Astrocyte of the spinal cord (primary cell): Measurements from ENCODE around the gene DRGX.

Experiments used
- DNase-seq: peaks from one replicate; pipeline ENCODE4 v3.0.0; 2011; ENCODE audit warnings: low read depth, low spot score
- H3K4me3 ChIP-seq: 2 replicates; pipeline ENCODE4 v1.5.1; 2011; ENCODE audit warnings: low read depth, mild to moderate bottlenecking, low read length, moderate library complexity
- in situ Hi-C: cut with HindIII; loops from 2 replicates; pipeline ENCODE4 v1.10.0; 2017; ENCODE audit warnings: low sequenced_read_pairs
- TF ChIP-seq, protein P1 (sequence below): IDR thresholded peaks from 2 replicates; pipeline ENCODE4 v1.5.1; 2012; ENCODE audit warnings: low read depth, mild to moderate bottlenecking, low read length, inconsistent platforms

The DRGX gene

DNA sequence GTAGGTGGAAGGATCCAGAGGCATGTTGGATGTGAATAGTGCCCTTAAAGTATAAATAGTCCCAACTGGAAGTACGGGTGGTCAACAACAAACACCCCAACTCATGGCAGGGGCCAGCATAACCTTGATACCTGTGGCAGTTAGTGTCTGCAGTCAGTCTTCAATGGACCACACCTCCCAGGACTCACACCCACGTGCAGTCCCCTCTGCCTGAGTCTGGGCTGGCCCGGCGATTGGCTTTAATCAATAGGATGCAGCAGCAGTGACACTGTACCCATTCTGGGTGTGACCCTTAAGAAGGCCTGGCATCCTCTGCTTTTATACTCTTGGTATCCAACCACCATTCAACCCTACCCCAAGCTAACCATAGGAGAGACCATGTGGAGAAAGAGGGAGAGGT lies 18.6 kb downstream of the DRGX start:
- no peak overlapping the region for H3K4me3 ChIP-seq
- in situ Hi-C loops, result no loop called here
- TF ChIP-seq, protein P1, sequence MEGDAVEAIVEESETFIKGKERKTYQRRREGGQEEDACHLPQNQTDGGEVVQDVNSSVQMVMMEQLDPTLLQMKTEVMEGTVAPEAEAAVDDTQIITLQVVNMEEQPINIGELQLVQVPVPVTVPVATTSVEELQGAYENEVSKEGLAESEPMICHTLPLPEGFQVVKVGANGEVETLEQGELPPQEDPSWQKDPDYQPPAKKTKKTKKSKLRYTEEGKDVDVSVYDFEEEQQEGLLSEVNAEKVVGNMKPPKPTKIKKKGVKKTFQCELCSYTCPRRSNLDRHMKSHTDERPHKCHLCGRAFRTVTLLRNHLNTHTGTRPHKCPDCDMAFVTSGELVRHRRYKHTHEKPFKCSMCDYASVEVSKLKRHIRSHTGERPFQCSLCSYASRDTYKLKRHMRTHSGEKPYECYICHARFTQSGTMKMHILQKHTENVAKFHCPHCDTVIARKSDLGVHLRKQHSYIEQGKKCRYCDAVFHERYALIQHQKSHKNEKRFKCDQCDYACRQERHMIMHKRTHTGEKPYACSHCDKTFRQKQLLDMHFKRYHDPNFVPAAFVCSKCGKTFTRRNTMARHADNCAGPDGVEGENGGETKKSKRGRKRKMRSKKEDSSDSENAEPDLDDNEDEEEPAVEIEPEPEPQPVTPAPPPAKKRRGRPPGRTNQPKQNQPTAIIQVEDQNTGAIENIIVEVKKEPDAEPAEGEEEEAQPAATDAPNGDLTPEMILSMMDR, result no peak
- no peak for DNase-seq

DNA sequence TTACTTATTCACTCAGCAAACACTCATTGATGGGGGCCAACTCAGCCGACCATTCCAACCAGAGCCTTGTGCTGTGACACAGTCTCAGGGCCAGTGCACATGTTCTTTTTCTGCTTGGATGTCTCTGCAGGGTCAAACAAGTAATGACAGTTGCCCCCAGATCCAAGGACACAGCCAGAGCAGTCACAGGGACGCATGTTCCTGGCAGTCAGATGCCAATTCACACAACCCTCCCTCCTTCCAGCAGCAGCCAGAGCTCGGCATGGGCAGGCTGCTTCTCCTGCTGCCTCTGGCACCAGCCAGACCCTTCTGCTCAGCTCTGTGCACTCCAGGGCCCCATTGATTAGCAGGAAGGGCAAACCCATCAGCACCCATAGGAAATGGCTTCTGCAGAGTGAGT lies 20.3 kb downstream of the DRGX start:
- in situ Hi-C loops, result no loop called here
- TF ChIP-seq, protein P1, result no peak
- H3K4me3 ChIP-seq, result no peak overlapping the region
- DNase-seq, result no peak

DNA sequence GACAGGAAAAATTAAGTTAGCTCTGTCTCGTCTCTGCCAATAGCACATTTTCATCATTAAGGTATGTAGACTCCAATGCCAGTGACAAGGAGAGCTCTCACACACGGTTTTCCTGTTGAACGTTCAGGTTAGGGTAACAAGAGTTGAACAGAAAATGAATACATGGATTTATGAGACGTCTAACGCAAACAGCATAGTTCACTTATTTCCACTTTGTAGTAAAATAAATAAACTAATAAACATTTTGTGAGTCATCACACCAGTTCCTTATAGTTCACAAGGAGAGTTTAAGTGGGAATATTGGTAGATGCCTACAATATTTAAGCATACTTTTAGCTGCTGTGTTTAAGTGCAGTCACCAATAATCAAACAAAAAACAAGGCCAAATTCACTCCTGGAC lies 21.1 kb downstream of the DRGX start:
- H3K4me3 ChIP-seq, result no peak overlapping the region
- TF ChIP-seq, protein P1, result no peak
- no peak for DNase-seq
- in situ Hi-C loops, result no loop called here

DNA sequence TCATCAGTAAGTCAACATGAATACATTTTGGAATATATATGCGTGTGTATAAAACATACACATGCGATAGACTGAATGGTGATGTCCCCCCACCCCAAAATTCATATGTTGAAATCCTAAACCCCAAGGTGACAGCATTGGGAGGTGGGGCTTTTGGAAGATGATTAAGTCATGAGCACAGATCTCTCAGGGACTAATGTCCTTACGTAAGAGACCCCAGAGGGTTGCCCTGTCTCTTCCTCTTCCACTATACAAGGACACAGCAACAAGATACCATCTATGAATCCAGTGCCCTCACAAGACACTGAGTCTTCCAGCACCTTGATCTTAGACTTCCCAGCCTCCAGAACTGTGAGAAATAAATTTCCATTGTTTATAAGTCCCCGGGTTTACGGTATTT lies 22.5 kb downstream of the DRGX start:
- TF ChIP-seq, protein P1, result no peak

DNA sequence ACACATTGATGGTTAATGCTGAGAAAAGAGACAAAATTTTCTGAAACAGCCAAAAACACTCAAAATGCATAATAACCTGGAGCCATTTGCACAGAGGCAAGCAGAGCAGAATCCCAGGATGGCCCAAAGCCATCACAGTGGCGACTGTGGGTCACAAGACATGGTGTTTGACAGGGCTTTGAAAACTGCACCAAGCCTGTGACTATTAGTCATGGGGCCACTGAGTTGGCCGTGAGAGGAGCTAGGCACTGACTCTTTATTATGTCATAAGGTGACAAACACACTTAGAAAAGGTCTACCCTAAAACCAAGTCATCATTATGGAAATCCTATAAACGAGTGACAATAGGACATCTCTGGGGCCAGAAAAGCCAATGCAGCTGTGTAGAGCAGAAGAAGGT lies 23.9 kb downstream of the DRGX start:
- TF ChIP-seq, protein P1, result no peak
- no peak overlapping the region for H3K4me3 ChIP-seq
- no peak for DNase-seq
- in situ Hi-C loops, result no loop called here

More for the DNA sequence above, 22.5 kb downstream of the DRGX start:
- in situ Hi-C loops, result no loop called here
- no peak overlapping the region for H3K4me3 ChIP-seq
- no peak for DNase-seq

DNA sequence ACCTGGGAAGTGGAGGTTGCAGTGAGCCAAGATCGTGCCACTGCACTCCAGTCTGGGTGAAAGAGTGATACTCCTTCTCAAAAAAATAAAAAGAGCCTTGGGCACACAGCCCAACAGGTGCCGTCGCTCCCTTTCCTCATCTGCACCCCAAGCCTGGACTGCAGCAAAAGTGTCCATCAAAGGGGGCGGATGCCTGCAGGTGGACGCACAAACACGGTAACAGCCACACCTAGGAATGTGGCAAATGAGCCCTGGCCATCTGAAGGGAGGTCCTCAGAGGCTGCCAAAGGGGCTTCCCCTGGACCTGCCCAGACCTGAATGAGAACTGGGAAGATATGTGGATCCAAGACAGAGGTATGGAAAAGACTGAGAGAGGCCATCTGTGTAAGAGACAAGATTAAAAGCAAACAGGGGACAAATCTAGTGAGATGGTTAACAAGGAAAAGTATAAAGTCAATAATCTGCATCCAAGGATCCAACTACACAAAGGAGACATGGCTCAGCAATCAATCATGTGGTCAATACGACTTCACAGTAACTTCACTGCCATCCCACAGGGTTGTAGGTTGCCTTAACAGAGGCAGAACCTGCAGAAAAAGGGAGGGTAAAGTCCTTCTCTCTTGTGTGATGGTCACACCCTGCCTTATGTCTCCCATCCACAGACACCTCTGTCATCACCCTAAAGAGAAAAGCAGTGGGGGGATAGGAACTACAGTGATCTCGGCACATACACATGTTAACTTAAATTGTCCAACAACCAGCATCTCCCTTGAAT lies 25.4 kb downstream of the DRGX start:
- DNase-seq, result no peak
- in situ Hi-C loops, result no loop called here
- TF ChIP-seq, protein P1, result no peak
- no peak overlapping the region for H3K4me3 ChIP-seq
